NCI-H2107 treated with DMSO at 0.1 percent for 48 hours (cell line): ENCODE results near the gene CACNA1B.
"Not testable (repeated sequence)": the region's sequence is repeated elsewhere in the genome, so short reads cannot be mapped to it uniquely, and the experiment has no call there.

ENCODE experiments used
- DNase-seq: peaks from one replicate; lab custom pipeline; 2025; ENCODE audit not compliant: unreplicated experiment; lab: John Stamatoyannopoulos, UW

CACNA1B gene

GRCh38 chr9:138069731-138070456 is 192.3 kb downstream of the CACNA1B start:
- DNase-seq: no peak

GRCh38 chr9:138070815-138071214 is 193.2 kb downstream of the CACNA1B start:
- no peak for DNase-seq

GRCh38 chr9:138071292-138071691 is 193.7 kb downstream of the CACNA1B start:
- DNase-seq: no peak

- no peak for DNase-seq
These were observed 194.1 kb downstream of the CACNA1B start for GRCh38 chr9:138071731-138072130.

- DNase-seq: no peak
These were observed 194.7 kb downstream of the CACNA1B start for GRCh38 chr9:138072161-138072842.

GRCh38 chr9:138072897-138073296 is 195.3 kb downstream of the CACNA1B start:
- DNase-seq: no peak

- no peak for DNase-seq
These were observed 195.8 kb downstream of the CACNA1B start for GRCh38 chr9:138073408-138073807.

- DNase-seq: no peak
These were observed 196.2 kb downstream of the CACNA1B start for GRCh38 chr9:138073808-138074207.

- DNase-seq: no peak
These were observed 196.9 kb downstream of the CACNA1B start for GRCh38 chr9:138074516-138074915.

- no peak for DNase-seq
These were observed 197.9 kb downstream of the CACNA1B start for GRCh38 chr9:138075496-138075895.

GRCh38 chr9:138075961-138076649 is 198.5 kb downstream of the CACNA1B start:
- DNase-seq: no peak

GRCh38 chr9:138076650-138077009 is 199.0 kb downstream of the CACNA1B start:
- no peak for DNase-seq

GRCh38 chr9:138077126-138077525 is 199.5 kb downstream of the CACNA1B start:
- DNase-seq: no peak

GRCh38 chr9:138077898-138078540 is 200.4 kb downstream of the CACNA1B start:
- no peak for DNase-seq

GRCh38 chr9:138078846-138079245 is 201.3 kb downstream of the CACNA1B start:
- no peak for DNase-seq

- DNase-seq: no peak
These were observed 203.4 kb downstream of the CACNA1B start for GRCh38 chr9:138080979-138081378.

GRCh38 chr9:138082918-138083636 is 205.5 kb downstream of the CACNA1B start:
- no peak for DNase-seq

GRCh38 chr9:138083873-138084272 is 206.3 kb downstream of the CACNA1B start:
- DNase-seq: no peak

- no peak for DNase-seq
These were observed 208.0 kb downstream of the CACNA1B start for GRCh38 chr9:138085568-138085967.

- DNase-seq: not testable (repeated sequence)
These were observed 214.5 kb downstream of the CACNA1B start for GRCh38 chr9:138092057-138092456.

GRCh38 chr9:138094028-138094427 is 216.4 kb downstream of the CACNA1B start:
- DNase-seq: no peak
